Fibroblast of lung (primary cell): ENCODE data around the gene SLC25A25.
"Not testable (repeated sequence)": the region's sequence is repeated elsewhere in the genome, so short reads cannot be mapped to it uniquely, and the experiment has no call there.

Experiments
- EZH2 ChIP-seq: IDR thresholded peaks from 2 replicates; pipeline ENCODE4 v1.5.1; 2012; ENCODE audit warnings: low read length, control low read depth, mild to moderate bottlenecking; ENCODE audit errors: missing control alignments
- TF ChIP-seq, protein P1 (sequence below), 2 donors: IDR thresholded peaks in 1 of 2; conservative IDR thresholded peaks in 1 of 2; 1 replicate in 1 of 2; 2 replicates in 1 of 2; pipeline ENCODE4 v1.5.1; 2011 to 2012; ENCODE audit warnings: low read length in 2 of 2, control low read depth in 1 of 2, inconsistent platforms in 1 of 2, low read depth in 1 of 2, mild to moderate bottlenecking in 1 of 2

DNA sequence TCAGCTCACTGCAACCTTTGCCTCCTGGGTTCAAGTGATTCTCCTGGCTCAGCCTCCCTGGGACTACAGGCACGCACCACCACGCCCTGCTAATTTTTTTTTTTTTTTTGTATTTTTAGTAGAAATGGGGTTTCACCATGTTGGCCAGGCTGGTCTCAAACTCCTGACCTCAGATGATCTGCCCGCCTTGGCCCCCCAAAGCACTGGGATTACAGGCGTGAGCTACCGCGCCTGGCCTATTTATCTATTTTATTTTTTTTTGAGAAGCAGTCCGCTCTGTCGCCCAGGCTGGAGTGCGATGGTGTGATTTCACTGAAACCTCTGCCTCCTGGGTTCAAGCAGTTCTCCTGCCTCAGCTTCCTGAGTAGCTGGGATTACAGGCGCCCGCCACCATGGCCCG, 3.4 kb downstream of the SLC25A25 start:
- TF ChIP-seq, protein P1, sequence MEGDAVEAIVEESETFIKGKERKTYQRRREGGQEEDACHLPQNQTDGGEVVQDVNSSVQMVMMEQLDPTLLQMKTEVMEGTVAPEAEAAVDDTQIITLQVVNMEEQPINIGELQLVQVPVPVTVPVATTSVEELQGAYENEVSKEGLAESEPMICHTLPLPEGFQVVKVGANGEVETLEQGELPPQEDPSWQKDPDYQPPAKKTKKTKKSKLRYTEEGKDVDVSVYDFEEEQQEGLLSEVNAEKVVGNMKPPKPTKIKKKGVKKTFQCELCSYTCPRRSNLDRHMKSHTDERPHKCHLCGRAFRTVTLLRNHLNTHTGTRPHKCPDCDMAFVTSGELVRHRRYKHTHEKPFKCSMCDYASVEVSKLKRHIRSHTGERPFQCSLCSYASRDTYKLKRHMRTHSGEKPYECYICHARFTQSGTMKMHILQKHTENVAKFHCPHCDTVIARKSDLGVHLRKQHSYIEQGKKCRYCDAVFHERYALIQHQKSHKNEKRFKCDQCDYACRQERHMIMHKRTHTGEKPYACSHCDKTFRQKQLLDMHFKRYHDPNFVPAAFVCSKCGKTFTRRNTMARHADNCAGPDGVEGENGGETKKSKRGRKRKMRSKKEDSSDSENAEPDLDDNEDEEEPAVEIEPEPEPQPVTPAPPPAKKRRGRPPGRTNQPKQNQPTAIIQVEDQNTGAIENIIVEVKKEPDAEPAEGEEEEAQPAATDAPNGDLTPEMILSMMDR (conservative IDR thresholded peaks at IDR 0.05 in 1 of 2, IDR thresholded peaks at IDR 0.05 in 1 of 2; ENCODE audit: low read depth in 1 of 2, low read length in 2 of 2) = not testable (repeated sequence)
- not testable (repeated sequence) for TF ChIP-seq EZH2
